ENCODE measurements around the gene SETX. TPM values are rescaled to one million over a fixed set of nuclear protein-coding genes. Genes with fewer than 3 reads are reported as not detected.

The SETX gene
- total RNA-seq, 1 donor from 2014 or later = 72.1 TPM

GRCh38 chr9:132333556-132333955 lies 21.2 kb downstream of the SETX start:
- Histone ChIP-seq H3K27me3 (ENCODE audit: control insufficient read depth, insufficient read depth, low read length) (no peaks in the 10 kb centered on the region), H3K4me3 (ENCODE audit: low read depth, low read length) (no peak overlapping the region), H3K36me3 (ENCODE audit: control insufficient read depth, insufficient read depth, low read length) (peaks cover 15% of the 10 kb centered on the region)
- DNase-seq (ENCODE audit: low read depth) (no peak), FAIRE-seq (no peak)
- no peak for TF ChIP-seq CTCF (IDR thresholded peaks at IDR 0.05; ENCODE audit: insufficient read depth, low read length, severe bottlenecking)

GRCh38 chr9:132328580-132328979 lies 26.2 kb downstream of the SETX start:
- Histone ChIP-seq H3K36me3 (ENCODE audit: control insufficient read depth, insufficient read depth, low read length) (peaks cover 15% of the 10 kb centered on the region), H3K27me3 (ENCODE audit: control insufficient read depth, insufficient read depth, low read length) (no peaks in the 10 kb centered on the region), H3K4me3 (ENCODE audit: low read depth, low read length) (no peak overlapping the region)
- TF ChIP-seq CTCF (IDR thresholded peaks at IDR 0.05; ENCODE audit: insufficient read depth, low read length, severe bottlenecking) = no peak
- FAIRE-seq (no peak), DNase-seq (ENCODE audit: low read depth) (no peak)

GRCh38 chr9:132327537-132327936 lies 27.2 kb downstream of the SETX start:
- no peak overlapping the region for H3K4me3 ChIP-seq (ENCODE audit: low read depth, low read length)
- no peaks in the 10 kb centered on the region for H3K27me3 ChIP-seq (ENCODE audit: control insufficient read depth, insufficient read depth, low read length)
- TF ChIP-seq CTCF (IDR thresholded peaks at IDR 0.05; ENCODE audit: insufficient read depth, low read length, severe bottlenecking) = no peak
- DNase-seq (ENCODE audit: low read depth) (no peak), FAIRE-seq (no peak)
- peaks cover 13% of the 10 kb centered on the region for H3K36me3 ChIP-seq (ENCODE audit: control insufficient read depth, insufficient read depth, low read length)

GRCh38 chr9:132324425-132324824 lies 30.4 kb downstream of the SETX start:
- DNase-seq (ENCODE audit: low read depth) (no peak), FAIRE-seq (no peak)
- TF ChIP-seq CTCF (IDR thresholded peaks at IDR 0.05; ENCODE audit: insufficient read depth, low read length, severe bottlenecking) = no peak
- no peak overlapping the region for H3K4me3 ChIP-seq (ENCODE audit: low read depth, low read length)
- H3K36me3 ChIP-seq (ENCODE audit: control insufficient read depth, insufficient read depth, low read length) = peaks cover 8% of the 10 kb centered on the region
- H3K27me3 ChIP-seq (ENCODE audit: control insufficient read depth, insufficient read depth, low read length) = no peaks in the 10 kb centered on the region

- TF ChIP-seq CTCF (IDR thresholded peaks at IDR 0.05; ENCODE audit: insufficient read depth, low read length, severe bottlenecking) = no peak
- no peak for DNase-seq (ENCODE audit: low read depth)
- no peaks in the 10 kb centered on the region for H3K27me3 ChIP-seq (ENCODE audit: control insufficient read depth, insufficient read depth, low read length)
- no peak for FAIRE-seq
- peaks cover 4% of the 10 kb centered on the region for H3K36me3 ChIP-seq (ENCODE audit: control insufficient read depth, insufficient read depth, low read length)
- no peak overlapping the region for H3K4me3 ChIP-seq (ENCODE audit: low read depth, low read length)
Measured at GRCh38 chr9:132319421-132320110, 35.2 kb downstream of the SETX start.

- TF ChIP-seq CTCF (IDR thresholded peaks at IDR 0.05; ENCODE audit: insufficient read depth, low read length, severe bottlenecking) = no peak
- Histone ChIP-seq H3K4me3 (ENCODE audit: low read depth, low read length) (no peak overlapping the region), H3K36me3 (ENCODE audit: control insufficient read depth, insufficient read depth, low read length) (peaks cover 8% of the 10 kb centered on the region), H3K27me3 (ENCODE audit: control insufficient read depth, insufficient read depth, low read length) (no peaks in the 10 kb centered on the region)
- no peak for FAIRE-seq
- DNase-seq (ENCODE audit: low read depth) = no peak
Measured at GRCh38 chr9:132312873-132313272, 41.9 kb downstream of the SETX start.
